ENCODE results near the gene VPS33A.
A peak's percentile ranks its signal among the peaks of the same experiment; 100 is the strongest.

The VPS33A gene

DNA sequence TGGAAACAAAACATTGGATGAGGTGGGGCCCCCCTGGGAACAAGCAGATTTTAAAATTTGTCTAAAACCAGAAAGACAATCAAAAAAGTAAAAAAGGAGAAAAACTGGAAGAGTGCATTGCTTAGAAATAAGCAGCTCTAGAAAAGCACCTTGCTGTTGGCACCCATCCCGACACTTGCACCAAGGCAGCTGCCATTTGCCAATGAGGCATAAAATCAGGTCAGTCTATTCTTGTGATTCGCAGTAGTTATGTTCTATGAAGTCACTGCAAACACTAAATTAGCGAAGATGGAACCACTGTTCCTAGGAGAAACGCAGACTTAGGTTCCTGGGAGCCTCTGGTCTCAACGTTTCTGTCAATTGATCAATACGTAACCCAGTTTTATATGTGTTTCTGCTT, 16.2 kb downstream of the VPS33A start:
- no peak for DNase-seq

DNA sequence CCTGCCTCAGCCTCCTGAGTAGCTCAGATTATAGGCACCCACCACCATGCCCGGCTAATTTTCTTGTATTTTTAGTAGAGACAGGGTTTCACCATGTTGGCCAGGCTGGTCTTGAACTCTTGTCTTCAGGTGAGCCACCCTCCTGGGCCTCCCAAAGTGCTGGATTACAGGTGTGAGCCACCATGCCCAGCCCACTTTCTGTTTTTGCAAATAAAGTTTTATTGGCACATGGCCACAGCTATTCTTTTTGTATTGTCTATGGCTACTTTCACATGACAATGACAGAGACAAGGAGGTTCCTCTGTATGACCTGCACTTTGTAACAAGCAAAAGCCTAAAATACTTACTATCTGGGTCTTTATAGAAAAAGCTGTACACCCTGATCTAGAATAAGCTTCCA, 20.7 kb downstream of the VPS33A start:
- no peak for DNase-seq

DNA sequence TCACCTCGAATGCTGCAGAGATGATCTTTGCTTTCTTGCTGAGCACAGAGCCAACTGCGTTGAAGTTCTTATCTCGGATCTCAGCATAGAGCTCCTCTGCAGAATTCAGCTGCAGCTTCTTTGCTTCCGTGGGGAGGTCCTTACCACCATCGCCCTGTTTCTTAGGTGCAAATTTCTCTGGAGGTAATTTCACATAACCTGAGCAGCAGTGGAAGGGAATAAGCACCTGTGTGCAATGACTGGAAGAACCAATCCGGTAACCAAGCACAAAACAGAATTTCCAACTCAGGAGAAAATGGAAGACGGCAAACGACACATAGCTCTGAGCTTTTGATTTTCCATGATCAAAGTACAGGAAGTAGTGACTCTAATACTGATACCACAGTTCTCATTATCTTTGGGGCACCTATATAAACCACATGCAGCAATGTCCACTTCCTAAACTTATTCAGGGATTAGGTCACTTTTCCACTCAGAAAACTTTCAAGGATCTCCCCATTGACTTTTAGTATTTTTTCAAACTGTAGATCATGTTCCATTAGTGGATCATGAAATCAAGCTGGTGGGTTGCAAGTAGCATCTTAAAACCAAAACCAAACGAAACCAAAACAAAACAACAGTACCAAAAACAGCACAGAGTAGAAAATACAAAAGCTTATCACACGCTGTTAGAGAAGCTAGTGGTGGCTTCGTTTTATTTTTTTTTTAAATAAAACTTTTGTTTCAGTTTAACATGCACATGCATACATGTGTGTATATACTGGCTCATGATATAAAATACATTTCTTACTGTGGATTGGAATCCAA, 21.5 kb downstream of the VPS33A start:
- no peak for DNase-seq

DNA sequence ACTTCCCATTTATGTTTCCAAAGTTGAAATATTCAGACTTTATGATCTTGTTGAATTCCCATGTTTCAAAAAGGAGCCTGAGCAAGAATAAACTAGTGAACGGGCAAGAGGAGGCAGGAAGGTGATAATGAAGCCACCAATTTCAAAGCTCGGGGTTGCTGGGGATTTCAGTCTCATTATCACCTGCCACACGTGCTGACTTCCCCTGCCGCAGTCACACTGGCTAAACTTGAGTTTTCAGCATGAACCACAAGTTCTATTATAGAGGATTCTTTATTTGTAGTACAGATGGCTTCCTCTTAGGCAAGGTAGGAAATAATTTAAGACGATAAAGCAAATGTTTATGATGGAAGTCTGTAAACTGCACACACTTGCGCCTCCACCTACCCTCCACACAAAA, 22.3 kb downstream of the VPS33A start:
- DNase-seq, result no peak

DNA sequence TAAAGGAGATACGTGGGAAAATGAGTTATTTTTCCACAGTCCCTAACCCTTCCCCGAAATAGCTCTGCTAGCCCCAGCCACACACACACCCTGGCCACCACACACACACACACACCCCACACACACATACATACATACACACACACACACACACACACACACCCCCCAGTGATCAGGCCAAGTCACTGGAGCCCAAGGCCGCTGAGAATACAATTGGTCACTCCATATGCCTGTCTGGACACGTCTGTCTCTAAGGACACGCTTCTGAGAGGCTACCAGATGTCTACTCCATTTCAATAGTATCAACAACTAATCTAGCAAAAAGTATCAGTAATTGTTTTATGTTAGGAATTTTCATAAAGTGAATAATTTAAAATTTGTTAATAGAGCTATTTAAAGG, 27.4 kb downstream of the VPS33A start:
- DNase-seq, result no peak

DNA sequence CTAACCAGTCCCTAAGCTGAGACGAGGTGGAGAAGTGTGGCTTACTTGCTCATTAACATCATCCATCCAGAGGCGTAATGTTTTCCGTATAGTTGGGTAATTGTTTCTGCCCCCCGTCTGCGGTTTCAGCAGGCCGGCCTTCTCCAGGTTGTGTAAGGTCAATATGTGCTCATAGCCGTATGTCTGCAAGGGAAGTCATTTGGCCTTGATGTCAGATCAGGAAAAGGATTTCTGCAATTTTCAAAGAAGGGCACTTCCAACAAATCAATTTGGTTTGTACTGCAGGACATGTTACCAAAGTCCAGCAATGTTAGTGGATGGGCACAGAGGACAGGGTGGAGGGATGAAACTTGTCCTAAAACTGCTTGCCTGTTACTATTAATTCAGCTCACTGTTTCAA, 30.6 kb downstream of the VPS33A start:
- no peak for DNase-seq

DNA sequence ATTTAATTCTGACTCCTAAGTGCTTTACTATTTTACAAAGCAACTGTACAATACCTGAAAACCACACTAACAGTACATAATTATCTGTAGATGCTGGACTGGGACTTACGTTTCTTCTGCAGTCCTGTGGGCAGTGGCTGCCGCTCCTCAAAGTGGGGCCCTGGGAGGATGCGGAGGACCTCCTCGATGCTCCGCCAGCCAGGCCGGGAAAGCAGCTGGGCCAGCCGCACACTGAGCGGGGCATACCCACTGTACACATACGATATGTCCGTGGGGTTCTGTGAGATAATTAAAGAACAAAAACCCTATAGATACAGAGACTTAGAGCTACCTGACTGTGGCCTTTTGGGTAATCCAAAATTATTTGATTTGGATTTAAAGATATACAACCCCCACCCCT, 33.6 kb downstream of the VPS33A start:
- DNase-seq, result no peak

DNA sequence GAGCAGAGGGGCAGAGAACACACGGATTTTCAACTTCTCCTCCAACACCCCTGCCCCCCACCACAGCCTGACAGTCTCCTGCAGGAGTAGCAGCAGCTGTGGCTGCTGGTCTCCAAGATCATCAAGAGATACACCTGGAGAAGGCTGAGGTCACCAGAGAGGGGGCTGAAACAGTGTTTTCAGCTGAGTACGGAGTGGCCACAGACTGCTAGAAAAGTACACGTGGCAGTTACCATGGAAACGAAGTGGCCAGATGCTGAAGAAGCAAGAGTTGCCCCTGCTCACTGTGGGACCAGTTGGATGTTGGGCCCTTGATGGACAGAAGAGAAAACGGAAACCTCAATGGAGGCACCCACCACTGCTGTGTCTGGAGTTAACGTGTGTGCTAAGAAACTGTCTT, 35.5 kb downstream of the VPS33A start:
- DNase-seq, result no peak

DNA sequence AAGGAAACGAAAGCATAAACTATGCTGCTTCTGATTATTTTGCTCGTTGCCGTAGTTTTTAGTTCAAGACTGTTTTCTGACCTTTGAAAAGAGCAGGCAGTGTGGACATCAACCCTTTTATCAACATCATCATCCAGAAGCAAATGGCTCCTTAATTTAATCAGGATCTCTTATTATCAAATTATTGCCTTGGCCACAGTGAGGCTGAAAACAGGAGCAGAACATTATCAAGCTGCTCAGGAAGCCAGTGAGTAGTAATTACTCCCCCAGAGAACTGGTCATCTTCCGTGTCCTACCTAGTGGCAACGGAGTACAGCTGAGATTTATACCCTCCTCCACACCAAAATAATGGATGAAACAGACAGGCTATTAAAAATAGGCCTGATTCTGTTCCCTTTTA, 38.2 kb downstream of the VPS33A start:
- DNase-seq, result no peak

DNA sequence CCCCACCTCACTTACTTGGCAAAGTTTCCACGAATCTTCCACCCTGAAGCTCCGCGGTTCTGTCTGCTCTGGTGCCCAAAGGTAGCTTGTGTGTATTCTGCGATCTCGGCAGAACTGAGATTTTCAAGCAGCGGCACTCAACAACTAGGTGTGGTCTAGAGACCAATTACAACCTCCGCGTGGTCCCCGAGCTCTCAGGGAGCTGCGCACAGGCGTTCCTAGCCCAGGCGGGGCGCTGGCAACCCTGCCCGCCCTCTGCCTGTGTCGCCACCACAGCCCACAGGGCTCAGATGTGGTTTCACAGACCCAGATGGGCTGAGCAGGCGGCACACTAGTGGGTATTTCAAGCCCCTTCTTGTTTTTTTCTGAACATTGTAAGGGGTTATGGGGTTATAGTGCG, 39.0 kb downstream of the VPS33A start:
- DNase-seq, result no peak

DNA sequence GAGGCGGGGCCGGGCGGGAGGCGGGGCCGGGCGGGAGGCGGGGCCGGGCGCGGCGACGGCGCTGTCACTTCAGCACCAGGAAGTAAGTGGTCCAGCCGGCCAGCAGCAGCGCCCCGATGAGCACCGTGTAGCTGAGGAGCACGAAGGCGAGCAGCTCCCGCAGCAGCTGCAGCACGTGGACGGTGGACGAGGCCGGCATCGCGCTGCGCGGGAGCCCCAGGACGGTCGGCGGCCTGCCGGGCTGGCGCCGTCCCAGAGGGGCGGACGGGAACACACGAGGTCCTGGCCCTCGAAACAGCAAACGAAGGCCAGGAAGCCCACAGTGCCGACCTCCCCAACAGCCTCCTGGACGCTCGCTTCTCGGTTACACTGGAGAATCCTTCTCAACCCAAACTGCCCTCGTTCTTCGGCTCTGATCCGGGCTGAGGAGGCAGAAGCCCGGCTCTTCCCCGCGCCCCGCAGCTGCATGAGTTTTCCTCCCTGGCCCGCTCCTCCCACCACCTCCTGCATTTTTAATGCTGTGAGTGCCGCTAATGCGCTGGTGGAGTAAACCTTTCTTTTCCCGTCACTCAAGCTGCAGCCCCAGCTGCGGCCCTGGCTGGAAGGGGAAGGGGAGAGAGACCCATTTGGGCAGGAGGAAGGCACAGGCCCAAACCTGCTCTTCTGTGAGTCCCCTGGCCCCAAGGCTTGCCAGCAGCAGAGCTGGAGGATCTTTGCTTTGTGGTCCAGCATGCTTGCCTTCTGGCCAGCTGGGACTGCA, 39.7 kb downstream of the VPS33A start:
- no peak for DNase-seq

DNA sequence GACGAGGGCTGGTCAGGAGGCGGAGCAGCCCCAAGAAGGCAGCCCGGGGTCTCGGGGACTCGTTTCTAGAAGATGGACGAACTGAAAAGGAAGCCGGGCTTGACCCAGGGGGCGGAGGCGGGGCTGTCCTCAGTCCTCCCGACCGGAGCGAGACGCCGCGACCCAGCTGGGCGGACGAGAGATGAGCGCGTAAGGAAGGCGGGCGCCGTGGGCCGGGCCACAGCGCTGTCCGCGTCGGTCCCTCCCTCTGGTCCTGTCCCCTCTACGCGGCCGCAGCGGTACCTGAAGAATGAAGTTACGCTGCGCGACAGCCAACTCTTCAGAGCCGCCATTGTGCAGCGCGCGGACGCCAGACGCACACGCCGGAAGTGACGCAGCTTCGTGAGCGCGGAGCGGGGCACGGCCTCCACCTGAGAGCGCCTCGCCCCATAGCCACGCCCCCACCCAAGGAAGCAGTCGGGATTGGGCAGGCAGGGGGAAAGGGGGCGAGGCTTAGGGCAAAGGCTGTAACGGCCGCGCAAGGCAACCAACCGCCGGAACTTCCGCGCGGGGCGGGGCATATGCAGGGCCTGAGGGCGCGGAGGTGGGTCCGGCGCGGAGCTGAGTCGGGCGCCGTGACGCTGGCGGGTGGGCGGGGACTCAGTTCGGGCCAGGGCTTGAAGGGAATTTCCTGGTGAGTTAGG, 40.5 kb downstream of the VPS33A start, which contains the start of gene DIABLO:
Gene DIABLO (minus strand): TSS at position 370 of the 683 bp plus-strand sequence. CDS start 38 bp downstream, at position 332.
- peak; percentile 87 for DNase-seq

DNA sequence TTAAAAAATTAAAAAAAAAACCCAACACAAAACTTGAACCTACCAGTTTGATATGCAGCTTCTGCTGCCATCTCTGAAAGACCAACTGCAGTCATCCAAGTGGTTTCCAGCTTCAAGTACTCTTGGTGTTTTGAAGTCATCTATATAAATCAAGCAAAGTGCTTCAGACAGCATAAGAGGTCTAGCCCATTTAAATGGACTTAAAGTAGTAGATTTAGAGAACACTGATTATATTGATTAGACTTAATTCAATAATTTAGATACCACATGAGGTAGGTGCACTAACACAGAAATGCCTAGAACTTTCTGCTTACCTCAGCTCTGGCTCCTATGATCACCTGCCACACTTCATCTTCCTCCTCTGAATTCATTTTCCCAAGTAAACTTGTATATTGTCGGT, 49.8 kb downstream of the VPS33A start:
- DNase-seq, result no peak

DNA sequence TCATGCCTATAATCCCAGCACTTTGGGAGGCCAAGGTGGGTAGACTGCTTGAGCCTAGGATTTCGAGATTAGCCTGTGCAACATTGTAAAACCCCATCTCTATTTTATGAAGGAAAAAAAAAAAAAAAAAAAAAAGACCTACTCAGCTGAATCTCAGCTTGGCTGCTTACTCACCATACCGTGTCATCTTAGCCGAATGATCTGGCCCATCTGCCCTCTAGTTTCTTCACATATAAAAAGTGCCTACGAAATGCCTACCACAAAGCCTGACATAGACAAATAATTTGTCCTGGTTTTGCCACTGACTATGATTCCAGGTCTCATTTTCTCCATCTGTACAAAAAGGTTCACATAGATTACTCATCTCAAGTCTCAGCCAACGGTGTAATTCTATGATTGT, 50.5 kb downstream of the VPS33A start:
- DNase-seq, result no peak

DNA sequence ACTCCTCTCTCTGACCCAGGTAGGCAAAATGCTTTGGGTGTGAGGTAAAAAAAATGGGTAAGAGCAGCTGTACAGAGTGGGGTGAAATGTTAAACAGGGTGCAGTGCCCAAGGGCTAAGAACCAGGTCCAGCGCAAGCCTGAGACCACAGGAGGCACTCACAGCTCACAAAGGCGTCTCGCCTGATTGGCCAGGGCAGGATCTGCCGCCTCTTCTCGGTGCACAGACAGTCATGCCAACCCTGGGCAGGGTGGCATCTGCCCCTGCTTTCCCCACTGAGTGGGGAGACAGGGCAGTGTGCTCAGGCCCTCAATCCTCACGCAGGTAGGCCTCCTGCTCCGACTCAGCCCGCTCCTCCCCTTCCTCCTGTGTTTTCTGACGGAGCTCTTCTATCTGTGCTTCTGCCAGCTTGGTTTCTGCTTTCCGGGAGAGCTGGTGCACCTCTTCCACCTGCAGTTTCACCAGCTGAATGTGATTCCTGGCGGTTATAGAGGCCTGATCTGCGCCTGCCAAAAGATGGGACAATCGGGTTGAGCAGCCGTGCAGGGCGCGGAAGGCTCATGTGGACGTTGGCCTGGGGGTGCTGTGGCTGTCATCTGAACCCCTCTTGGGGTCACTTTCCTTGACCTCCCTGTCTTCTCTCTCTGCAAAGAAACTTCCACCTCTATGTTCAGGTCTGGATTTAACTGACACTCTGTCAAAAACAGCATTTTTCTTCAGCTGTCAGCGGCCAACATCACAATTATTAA, 58.0 kb downstream of the VPS33A start:
- no peak for DNase-seq

DNA sequence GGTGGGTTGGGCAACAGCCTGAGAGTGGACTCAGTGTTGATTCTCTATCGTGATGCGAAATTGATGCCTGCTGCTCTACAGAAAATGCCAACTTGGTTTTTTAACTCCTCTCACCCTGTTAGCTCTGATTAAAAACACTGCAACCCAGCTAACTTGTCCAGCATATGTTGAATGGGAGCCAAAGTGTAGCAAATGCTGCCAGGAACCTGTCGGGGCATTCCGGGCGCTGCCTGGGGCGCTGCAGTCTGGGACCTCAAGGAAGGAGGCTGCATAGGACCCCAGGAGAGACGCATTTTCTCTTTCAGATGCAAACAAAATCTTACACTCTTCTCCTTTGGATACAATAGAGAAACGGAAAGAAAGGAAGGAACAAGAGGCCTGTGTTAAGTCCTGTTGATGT, 58.9 kb downstream of the VPS33A start:
- no peak for DNase-seq

DNA sequence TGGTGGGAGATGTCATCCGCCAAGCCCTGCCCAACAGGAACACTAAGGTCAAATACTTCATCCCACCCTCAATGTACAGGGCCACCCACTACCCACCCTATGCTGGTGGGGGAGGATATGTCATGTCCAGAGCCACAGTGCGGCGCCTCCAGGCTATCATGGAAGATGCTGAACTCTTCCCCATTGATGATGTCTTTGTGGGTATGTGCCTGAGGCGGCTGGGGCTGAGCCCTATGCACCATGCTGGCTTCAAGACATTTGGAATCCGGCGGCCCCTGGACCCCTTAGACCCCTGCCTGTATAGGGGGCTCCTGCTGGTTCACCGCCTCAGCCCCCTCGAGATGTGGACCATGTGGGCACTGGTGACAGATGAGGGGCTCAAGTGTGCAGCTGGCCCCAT, 59.3 kb downstream of the VPS33A start:
- no peak for DNase-seq

DNA sequence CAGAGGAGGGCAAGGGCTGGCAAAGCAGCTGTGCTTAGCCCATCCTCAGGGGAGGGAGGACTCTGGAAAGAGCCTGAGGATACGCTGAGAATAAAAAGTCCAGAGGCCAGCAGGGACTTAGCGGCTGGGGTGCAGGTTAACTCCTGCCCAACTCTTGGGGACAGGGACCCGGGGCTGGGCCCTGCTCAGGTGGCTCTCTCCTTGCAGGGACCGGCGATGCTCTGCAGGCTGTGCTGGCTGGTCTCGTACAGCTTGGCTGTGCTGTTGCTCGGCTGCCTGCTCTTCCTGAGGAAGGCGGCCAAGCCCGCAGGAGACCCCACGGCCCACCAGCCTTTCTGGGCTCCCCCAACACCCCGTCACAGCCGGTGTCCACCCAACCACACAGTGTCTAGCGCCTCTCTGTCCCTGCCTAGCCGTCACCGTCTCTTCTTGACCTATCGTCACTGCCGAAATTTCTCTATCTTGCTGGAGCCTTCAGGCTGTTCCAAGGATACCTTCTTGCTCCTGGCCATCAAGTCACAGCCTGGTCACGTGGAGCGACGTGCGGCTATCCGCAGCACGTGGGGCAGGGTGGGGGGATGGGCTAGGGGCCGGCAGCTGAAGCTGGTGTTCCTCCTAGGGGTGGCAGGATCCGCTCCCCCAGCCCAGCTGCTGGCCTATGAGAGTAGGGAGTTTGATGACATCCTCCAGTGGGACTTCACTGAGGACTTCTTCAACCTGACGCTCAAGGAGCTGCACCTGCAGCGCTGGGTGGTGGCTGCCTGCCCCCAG, 60.0 kb downstream of the VPS33A start:
- no peak for DNase-seq

DNA sequence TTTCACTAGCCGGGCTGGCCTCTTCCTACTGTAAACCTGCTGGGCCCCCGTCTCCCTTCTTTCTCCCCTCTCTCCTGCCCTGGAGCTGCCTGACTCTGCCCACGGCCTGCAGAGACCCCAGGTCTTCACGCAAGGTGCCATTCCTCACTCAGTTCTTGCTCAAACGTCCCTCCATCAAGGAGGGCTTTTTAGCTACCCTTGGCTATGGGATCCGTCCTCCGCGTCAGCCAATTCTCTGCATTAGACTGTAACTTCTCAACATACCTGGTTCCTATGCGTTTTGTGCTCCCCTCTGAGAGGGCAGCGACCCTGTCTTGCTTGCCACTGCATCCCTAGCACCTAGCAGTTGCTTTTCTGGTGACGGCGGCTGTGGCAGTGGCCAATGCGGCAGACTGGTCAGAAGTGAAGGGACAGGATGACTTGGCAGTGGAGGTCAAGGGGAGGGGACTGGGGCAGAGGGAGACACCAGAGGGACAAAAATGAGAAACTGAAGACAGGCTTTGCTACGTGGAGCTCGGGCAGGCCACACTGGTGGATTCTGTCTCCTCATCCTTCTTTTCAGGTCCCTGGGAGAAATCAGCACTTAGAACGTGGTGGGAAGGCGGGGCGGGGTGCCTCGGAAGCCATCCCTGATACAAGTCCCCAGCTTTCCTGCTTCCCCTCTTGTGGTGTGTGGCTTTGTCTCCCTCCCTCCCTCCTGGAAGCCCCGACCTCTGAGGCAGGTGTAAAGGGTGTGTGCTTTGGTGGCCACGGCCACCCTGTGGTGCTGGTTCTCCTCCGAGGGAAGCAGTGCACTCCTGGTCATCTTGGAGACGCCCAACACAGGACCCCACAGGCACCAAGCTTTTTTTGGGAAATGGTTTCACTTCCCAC, 61.0 kb downstream of the VPS33A start:
- DNase-seq, result no peak

DNA sequence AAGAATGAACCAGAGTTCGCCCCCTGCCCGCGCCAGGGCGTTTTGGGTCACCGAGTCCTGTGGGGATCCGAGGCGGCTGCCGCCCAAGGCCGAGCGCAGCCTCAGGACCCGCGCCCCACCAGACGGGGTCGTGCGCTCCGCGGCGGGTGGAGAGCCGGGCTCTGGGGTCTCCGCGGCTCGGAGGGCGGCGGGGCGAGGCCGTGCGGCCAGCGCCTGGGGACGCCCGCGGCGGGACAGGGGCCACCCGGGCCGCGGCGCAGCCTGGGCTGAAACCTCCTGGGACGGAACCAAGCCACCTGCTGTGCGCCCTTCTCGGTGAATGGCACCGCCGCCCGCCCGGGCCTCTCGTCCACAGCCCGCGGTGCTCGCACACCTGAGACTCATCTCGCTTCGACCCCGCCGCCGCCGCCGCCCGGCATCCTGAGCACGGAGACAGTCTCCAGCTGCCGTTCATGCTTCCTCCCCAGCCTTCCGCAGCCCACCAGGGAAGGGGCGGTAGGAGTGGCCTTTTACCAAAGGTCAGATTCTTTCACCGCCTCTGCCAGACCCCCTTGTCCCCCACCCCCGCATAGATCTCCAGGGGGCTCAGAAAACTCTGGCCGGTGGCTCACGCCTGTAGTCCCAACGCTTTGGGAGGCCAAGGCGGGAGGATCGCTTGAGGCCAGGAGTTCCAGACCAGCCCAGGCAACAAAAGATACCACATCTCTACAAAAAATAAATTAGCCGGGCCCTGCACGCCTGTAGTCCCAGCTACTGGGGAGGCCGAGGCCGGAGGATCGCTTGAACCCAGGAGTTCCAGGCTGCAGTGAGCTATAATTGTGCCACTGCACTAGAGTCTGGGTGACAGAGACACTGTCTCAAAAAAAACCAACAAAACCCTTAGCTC, 61.9 kb downstream of the VPS33A start:
- no peak for DNase-seq

All from cortex of kidney (tissue), 1 donor.